MM.1S (cell line): ENCODE data around the gene COMMD3.

ENCODE experiments used
- DNase-seq: peaks from one replicate; pipeline ENCODE4 v3.0.0-alpha.2; 2015
- H2AFZ ChIP-seq: fragments of 300-600 bp; sonication (generic); 2 replicates; pipeline ENCODE4 v1.6.0; 2016; ENCODE audit warnings: antibody characterized with exemption, low read length
- H3F3A ChIP-seq: fragments of 300-600 bp; sonication (generic); 2 replicates; pipeline ENCODE4 v1.6.1; 2016; ENCODE audit warnings: mild to moderate bottlenecking, antibody characterized with exemption, low read length, moderate library complexity, mixed read lengths; ENCODE audit not compliant: insufficient read depth
- H3K27ac ChIP-seq: fragments of 300-600 bp; sonication (generic); 2 replicates; pipeline ENCODE4 v1.5.1; 2016; ENCODE audit warnings: mild to moderate bottlenecking, low read length
- H3K27me3 ChIP-seq: fragments of 300-600 bp; sonication (generic); replicated peaks from 2 replicates; pipeline ENCODE4 v1.6.0; 2016; ENCODE audit warnings: low read length; ENCODE audit not compliant: insufficient read depth
- H3K36me3 ChIP-seq: fragments of 300-600 bp; sonication (generic); replicated peaks from 2 replicates; pipeline ENCODE4 v1.6.1; 2016; ENCODE audit warnings: mild to moderate bottlenecking, low read length, mixed read lengths; ENCODE audit not compliant: insufficient read depth
- H3K4me1 ChIP-seq: fragments of 300-600 bp; sonication (generic); 2 replicates; pipeline ENCODE4 v1.6.1; 2016; ENCODE audit warnings: low read length, mixed read lengths
- H3K4me2 ChIP-seq: fragments of 300-600 bp; sonication (generic); 2 replicates; pipeline ENCODE4 v1.6.0; 2016; ENCODE audit warnings: low read depth, low read length
- H3K4me3 ChIP-seq: fragments of 300-600 bp; sonication (generic); 2 replicates; pipeline ENCODE4 v1.5.1; 2016; ENCODE audit warnings: low read length, mixed read lengths
- H3K79me2 ChIP-seq: fragments of 300-600 bp; sonication (generic); 2 replicates; pipeline ENCODE4 v1.6.1; 2016; ENCODE audit warnings: mixed run types, low read length, mixed read lengths
- H3K9ac ChIP-seq: fragments of 300-600 bp; sonication (generic); 2 replicates; pipeline ENCODE4 v1.6.1; 2016; ENCODE audit warnings: low read length, mixed read lengths
- H3K9me2 ChIP-seq: fragments of 300-600 bp; sonication (generic); replicated peaks from 2 replicates; pipeline ENCODE4 v1.6.1; 2016; ENCODE audit warnings: mild to moderate bottlenecking, low read length, mixed read lengths; ENCODE audit not compliant: insufficient read depth
- H3K9me3 ChIP-seq: fragments of 300-600 bp; sonication (generic); replicated peaks from 2 replicates; pipeline ENCODE4 v1.6.1; 2016; ENCODE audit warnings: mild to moderate bottlenecking, low read length, mixed read lengths; ENCODE audit not compliant: insufficient read depth
- H4K20me1 ChIP-seq: fragments of 300-600 bp; sonication (generic); 2 replicates; pipeline ENCODE4 v1.6.1; 2016; ENCODE audit warnings: mild to moderate bottlenecking, low read length, moderate library complexity, mixed read lengths; ENCODE audit not compliant: insufficient read depth
- EZH2 ChIP-seq: fragments of 300-600 bp; sonication (generic); optimal IDR thresholded peaks from 2 replicates; pipeline ENCODE3; 2017; ENCODE audit warnings: low read depth, mild to moderate bottlenecking, antibody characterized with exemption, low read length, mixed read lengths
- EZH2phosphoT487 ChIP-seq: fragments of 300-600 bp; sonication (generic); IDR thresholded peaks from 2 replicates; pipeline ENCODE4 v1.6.1; 2018; ENCODE audit warnings: antibody characterized with exemption, low read length
- TF ChIP-seq, protein P1 (sequence below): fragments of 300-600 bp; sonication (generic); IDR thresholded peaks from 2 replicates; pipeline ENCODE4 v1.5.1; 2016; ENCODE audit warnings: antibody characterized with exemption, low read length, mixed read lengths

COMMD3 gene

DNA sequence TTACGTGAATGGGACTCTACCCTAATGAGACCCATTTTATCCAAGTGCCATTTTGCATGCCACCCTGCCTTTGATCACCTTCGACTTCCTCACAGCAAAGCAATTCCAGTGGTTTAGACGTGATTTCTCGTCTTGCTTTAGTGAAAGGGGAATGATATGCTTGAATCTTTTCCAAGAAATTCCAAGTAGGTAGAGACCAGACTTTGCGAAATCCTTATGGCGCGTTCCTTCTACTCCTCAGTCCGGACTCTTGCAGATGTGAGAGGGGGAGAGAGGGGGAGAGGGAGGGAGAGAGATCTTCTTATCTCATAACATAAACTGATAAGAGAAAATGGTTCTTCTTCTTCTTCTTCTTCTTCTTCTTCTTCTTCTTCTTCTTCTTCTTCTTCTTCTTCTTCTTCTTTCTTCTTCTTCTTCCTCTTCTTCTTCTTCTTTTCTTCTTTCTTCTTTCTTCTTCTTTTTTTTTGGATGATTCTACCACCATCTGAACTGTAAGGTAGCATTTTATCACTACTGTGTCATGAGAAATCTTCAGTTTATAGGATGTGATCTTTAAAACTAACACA, 30.0 kb downstream of the COMMD3 start:
- Histone ChIP-seq H3K27me3 (peaks cover 4% of the 10 kb centered on the region), H3K79me2 (no peaks in the 10 kb centered on the region), H3K36me3 (no peaks in the 10 kb centered on the region), H3K4me1 (peaks cover 41% of the 10 kb centered on the region), H2AFZ (no peak overlapping the region), H3K4me2 (no peak overlapping the region), H3K9me2 (no peaks in the 10 kb centered on the region), H4K20me1 (no peaks in the 10 kb centered on the region), H3K27ac (no peak overlapping the region), H3F3A (peaks cover 18% of the 10 kb centered on the region), H3K9me3 (no peaks in the 10 kb centered on the region), H3K9ac (no peak overlapping the region), H3K4me3 (no peak overlapping the region)
- TF ChIP-seq, protein P1, sequence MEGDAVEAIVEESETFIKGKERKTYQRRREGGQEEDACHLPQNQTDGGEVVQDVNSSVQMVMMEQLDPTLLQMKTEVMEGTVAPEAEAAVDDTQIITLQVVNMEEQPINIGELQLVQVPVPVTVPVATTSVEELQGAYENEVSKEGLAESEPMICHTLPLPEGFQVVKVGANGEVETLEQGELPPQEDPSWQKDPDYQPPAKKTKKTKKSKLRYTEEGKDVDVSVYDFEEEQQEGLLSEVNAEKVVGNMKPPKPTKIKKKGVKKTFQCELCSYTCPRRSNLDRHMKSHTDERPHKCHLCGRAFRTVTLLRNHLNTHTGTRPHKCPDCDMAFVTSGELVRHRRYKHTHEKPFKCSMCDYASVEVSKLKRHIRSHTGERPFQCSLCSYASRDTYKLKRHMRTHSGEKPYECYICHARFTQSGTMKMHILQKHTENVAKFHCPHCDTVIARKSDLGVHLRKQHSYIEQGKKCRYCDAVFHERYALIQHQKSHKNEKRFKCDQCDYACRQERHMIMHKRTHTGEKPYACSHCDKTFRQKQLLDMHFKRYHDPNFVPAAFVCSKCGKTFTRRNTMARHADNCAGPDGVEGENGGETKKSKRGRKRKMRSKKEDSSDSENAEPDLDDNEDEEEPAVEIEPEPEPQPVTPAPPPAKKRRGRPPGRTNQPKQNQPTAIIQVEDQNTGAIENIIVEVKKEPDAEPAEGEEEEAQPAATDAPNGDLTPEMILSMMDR, result no peak
- TF ChIP-seq EZH2phosphoT487, result no peak
- TF ChIP-seq EZH2, result no peak
- no peak for DNase-seq

DNA sequence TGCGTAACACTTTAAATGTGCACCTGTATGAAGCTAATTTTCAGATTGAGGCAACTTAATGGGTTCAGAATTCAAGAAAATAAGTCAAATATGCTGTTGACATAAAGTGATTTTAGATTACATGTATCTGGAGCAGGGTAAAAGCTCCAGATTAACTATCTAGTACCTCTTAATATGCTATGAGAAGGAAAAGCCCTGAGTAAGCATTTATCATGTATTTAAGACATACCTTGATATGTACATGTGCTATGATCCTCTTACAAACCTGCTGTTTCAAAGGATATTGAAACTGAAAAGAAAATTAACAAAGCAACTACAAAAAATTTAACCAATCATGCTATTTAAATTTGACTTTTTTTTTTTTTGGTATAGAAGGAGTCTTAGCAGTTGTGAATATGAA, 33.6 kb downstream of the COMMD3 start:
- no peak overlapping the region for H3K4me3 ChIP-seq
- H3K4me2 ChIP-seq, result no peak overlapping the region
- no peaks in the 10 kb centered on the region for H3F3A ChIP-seq
- H3K79me2 ChIP-seq, result no peaks in the 10 kb centered on the region
- peaks cover 11% of the 10 kb centered on the region for H3K4me1 ChIP-seq
- H4K20me1 ChIP-seq, result no peaks in the 10 kb centered on the region
- H3K27ac ChIP-seq, result no peak overlapping the region
- H3K27me3 ChIP-seq, result no peaks in the 10 kb centered on the region; the same call in 1 of the 2 replicates
- no peaks in the 10 kb centered on the region for H3K36me3 ChIP-seq
- no peak overlapping the region for H2AFZ ChIP-seq
- TF ChIP-seq EZH2, result no peak
- no peak for TF ChIP-seq EZH2phosphoT487
- TF ChIP-seq, protein P1, result no peak
- H3K9me2 ChIP-seq, result no peaks in the 10 kb centered on the region
- no peaks in the 10 kb centered on the region for H3K9me3 ChIP-seq
- H3K9ac ChIP-seq, result no peak overlapping the region
- no peak for DNase-seq

DNA sequence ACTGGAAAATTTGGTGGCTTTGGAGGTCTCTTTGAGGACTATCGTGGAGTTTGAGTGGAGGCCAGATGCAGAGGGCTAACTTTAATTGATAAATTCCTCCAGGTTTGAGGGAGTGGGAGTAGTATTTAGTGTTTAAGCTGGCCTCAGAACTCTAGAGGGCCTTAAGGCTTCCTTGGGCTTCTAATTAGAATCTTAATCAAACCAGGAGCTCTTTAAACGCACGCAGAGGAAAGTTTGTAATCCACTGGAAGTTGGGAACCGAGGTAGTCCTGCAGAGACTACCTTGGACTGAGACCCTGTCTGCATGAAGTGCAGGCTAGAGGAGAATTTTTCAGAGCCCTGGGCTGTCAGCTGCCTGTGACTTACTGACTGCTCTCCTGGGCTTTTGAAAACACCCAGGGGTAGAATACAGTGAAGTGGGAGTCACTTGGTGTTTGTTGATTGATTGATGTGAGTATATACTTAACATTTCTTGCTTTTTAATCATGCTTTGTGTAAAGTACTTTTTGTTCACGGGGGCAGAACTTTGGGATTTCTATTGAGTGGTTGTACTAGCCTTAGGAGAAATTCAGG, 35.0 kb downstream of the COMMD3 start:
- Histone ChIP-seq H3K9ac (no peak overlapping the region), H3K79me2 (no peaks in the 10 kb centered on the region), H2AFZ (no peak overlapping the region), H3K36me3 (no peaks in the 10 kb centered on the region), H3K4me3 (no peak overlapping the region), H3K9me3 (no peaks in the 10 kb centered on the region), H3K4me1 (0 out of 2 replicates have a peak, but pooled peaks cover 7% of the 10 kb centered on the region), H3F3A (no peaks in the 10 kb centered on the region), H3K9me2 (no peaks in the 10 kb centered on the region), H3K27me3 (no peaks in the 10 kb centered on the region; the same call in 1 of the 2 replicates), H4K20me1 (no peaks in the 10 kb centered on the region), H3K4me2 (no peak overlapping the region), H3K27ac (no peak overlapping the region)
- TF ChIP-seq EZH2, result no peak
- TF ChIP-seq EZH2phosphoT487, result no peak
- TF ChIP-seq, protein P1, result no peak
- no peak for DNase-seq
